ENCODE results near the gene ZNF14. TPM values are rescaled to one million over a fixed set of nuclear protein-coding genes. Genes with fewer than 3 reads are reported as not detected.
A peak's percentile ranks its signal among the peaks of the same experiment; 100 is the strongest.

The ZNF14 gene
- total and polyA plus RNA-seq, 2 of the 13 experiments (the other 11 are each of a cell fraction or from before 2014, with no cell fraction given): 1.9 to 6.2 TPM

GRCh38 chr19:19668230-19669012, 64.5 kb downstream of the ZNF14 start, which contains the start of gene ZNF101:
Gene ZNF101, plus strand, starts transcription at chr19:19668839. Its CDS starts 125 bp downstream, at chr19:19668964.
- peak within 1 kb of the TSS; percentile 79 for H3K4me2 ChIP-seq (ENCODE audit: low read depth, low read length)
- H4K20me1 ChIP-seq (ENCODE audit: insufficient read depth, low read length): peaks cover 7% of the 10 kb centered on the region; the same call in 1 of the 2 replicates
- peaks cover 0 to 9% of the 10 kb centered on the region in 2 experiments; a peak in 2 of 5 replicates for H3K36me3 ChIP-seq (replicated peaks in 1 of 2; ENCODE audit: control insufficient read depth in 1 of 2, insufficient read depth in 2 of 2, low read length in 2 of 2)
- ATAC-seq: peak; percentile 91
- peaks cover 46% of the 10 kb centered on the region for H3K4me1 ChIP-seq (ENCODE audit: insufficient read depth, low read length)
- ChIA-PET CTCF (ENCODE audit: low intra/inter-chr PET ratio, low total read pairs) (no interaction called here), POLR2A (interaction anchor here (0.5 to 4.1 kb wide), 10 partner anchors 18 to 384 kb away, joined by 3 to 25 read pairs (median 3); partner anchors contain the start of genes ZNF14 and ZNF253)
- in situ Hi-C loops (cut with HindIII; ENCODE audit: extremely low pct_ligation_motif_present, low pct_unique_long_range_greater_than_20kb): no loop called here
- H3K9me3 ChIP-seq (ENCODE audit: low read length): no peaks in the 10 kb centered on the region
- peak; percentile 96 for FAIRE-seq
- WGBS (ENCODE audit: low lambda C conversion rate): 0% methylated on average over 11 of the region's 36 CpGs
- H3K4me3 ChIP-seq (replicated peaks in 1 of 3; ENCODE audit: insufficient read depth in 1 of 3, low read depth in 2 of 3, low read length in 3 of 3): peak within 1 kb of the TSS; percentile 84 to 97 (median 88)
- peak within 1 kb of the TSS; percentile 85 for H3K9ac ChIP-seq (ENCODE audit: insufficient read depth, low read depth, low read length)
- BruUV-seq (replicated peaks): no TSS peak
- H3K27me3 ChIP-seq (ENCODE audit: control insufficient read depth in 1 of 2, insufficient read depth in 2 of 2, low read length in 2 of 2): no peaks in the 10 kb centered on the region; a peak in 1 of 5 replicates
- peaks cover 32% of the 10 kb centered on the region for H3K79me2 ChIP-seq (ENCODE audit: insufficient read depth, low read length)
- H2AFZ ChIP-seq (ENCODE audit: low read length): no peak within 1 kb of the TSS
- H3K27ac ChIP-seq (ENCODE audit: extremely low read length, insufficient read depth, low read length): peak within 1 kb of the TSS; percentile 91
- intact Hi-C loops (cut with micrococcal nuclease; ENCODE audit: unreplicated experiment): loop anchor here (2.0 kb wide), 2 partner anchors 64 to 108 kb away; partner anchors contain the start of gene ZNF14
- peak; percentile 99 for DNase-seq (ENCODE audit: low spot score)
- TF ChIP-seq CSRNP1 (CRISPR knock-in tag; IDR thresholded peaks at IDR 0.05) (no peak; the same call in 1 of the 2 replicates), SSRP1 (CRISPR knock-in tag; IDR thresholded peaks at IDR 0.05) (no peak; the same call in 1 of the 2 replicates), GLI4 (CRISPR knock-in tag; IDR thresholded peaks at IDR 0.05; ENCODE audit: borderline replicate concordance) (no peak), ZNF496 (CRISPR knock-in tag; IDR thresholded peaks at IDR 0.05; ENCODE audit: insufficient replicate concordance) (no peak), ZBTB7A (CRISPR knock-in tag; IDR thresholded peaks at IDR 0.05) (peak; percentile 53; the same call in 1 of the 2 replicates), ZNF557 (CRISPR knock-in tag; IDR thresholded peaks at IDR 0.05) (peak; percentile 83; the same call in 1 of the 2 replicates), ZNF644 (CRISPR knock-in tag; IDR thresholded peaks at IDR 0.05; ENCODE audit: low read depth) (no peak), E2F5 (CRISPR knock-in tag; conservative IDR thresholded peaks at IDR 0.05) (peak; percentile 93), RFX1 (IDR thresholded peaks at IDR 0.05) (no peak), ZNF724P (CRISPR knock-in tag; IDR thresholded peaks at IDR 0.05; ENCODE audit: borderline replicate concordance) (no peak), PRPF4 (IDR thresholded peaks at IDR 0.05; ENCODE audit: low read depth, low read length, poor library complexity, severe bottlenecking) (no peak), NR2F1 (CRISPR knock-in tag; IDR thresholded peaks at IDR 0.05) (peak; percentile 43 to 57; a peak in 2 of 4 replicates)
- TF ChIP-seq, protein P1, sequence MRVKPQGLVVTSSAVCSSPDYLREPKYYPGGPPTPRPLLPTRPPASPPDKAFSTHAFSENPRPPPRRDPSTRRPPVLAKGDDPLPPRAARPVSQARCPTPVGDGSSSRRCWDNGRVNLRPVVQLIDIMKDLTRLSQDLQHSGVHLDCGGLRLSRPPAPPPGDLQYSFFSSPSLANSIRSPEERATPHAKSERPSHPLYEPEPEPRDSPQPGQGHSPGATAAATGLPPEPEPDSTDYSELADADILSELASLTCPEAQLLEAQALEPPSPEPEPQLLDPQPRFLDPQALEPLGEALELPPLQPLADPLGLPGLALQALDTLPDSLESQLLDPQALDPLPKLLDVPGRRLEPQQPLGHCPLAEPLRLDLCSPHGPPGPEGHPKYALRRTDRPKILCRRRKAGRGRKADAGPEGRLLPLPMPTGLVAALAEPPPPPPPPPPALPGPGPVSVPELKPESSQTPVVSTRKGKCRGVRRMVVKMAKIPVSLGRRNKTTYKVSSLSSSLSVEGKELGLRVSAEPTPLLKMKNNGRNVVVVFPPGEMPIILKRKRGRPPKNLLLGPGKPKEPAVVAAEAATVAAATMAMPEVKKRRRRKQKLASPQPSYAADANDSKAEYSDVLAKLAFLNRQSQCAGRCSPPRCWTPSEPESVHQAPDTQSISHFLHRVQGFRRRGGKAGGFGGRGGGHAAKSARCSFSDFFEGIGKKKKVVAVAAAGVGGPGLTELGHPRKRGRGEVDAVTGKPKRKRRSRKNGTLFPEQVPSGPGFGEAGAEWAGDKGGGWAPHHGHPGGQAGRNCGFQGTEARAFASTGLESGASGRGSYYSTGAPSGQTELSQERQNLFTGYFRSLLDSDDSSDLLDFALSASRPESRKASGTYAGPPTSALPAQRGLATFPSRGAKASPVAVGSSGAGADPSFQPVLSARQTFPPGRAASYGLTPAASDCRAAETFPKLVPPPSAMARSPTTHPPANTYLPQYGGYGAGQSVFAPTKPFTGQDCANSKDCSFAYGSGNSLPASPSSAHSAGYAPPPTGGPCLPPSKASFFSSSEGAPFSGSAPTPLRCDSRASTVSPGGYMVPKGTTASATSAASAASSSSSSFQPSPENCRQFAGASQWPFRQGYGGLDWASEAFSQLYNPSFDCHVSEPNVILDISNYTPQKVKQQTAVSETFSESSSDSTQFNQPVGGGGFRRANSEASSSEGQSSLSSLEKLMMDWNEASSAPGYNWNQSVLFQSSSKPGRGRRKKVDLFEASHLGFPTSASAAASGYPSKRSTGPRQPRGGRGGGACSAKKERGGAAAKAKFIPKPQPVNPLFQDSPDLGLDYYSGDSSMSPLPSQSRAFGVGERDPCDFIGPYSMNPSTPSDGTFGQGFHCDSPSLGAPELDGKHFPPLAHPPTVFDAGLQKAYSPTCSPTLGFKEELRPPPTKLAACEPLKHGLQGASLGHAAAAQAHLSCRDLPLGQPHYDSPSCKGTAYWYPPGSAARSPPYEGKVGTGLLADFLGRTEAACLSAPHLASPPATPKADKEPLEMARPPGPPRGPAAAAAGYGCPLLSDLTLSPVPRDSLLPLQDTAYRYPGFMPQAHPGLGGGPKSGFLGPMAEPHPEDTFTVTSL (CRISPR knock-in tag; IDR thresholded peaks at IDR 0.05; ENCODE audit: borderline replicate concordance): peak; percentile 47; the same call in 1 of the 2 replicates
